Measurements from ENCODE around the gene TSR3.
A peak's percentile ranks its signal among the peaks of the same experiment; 100 is the strongest.

The TSR3 gene

DNA sequence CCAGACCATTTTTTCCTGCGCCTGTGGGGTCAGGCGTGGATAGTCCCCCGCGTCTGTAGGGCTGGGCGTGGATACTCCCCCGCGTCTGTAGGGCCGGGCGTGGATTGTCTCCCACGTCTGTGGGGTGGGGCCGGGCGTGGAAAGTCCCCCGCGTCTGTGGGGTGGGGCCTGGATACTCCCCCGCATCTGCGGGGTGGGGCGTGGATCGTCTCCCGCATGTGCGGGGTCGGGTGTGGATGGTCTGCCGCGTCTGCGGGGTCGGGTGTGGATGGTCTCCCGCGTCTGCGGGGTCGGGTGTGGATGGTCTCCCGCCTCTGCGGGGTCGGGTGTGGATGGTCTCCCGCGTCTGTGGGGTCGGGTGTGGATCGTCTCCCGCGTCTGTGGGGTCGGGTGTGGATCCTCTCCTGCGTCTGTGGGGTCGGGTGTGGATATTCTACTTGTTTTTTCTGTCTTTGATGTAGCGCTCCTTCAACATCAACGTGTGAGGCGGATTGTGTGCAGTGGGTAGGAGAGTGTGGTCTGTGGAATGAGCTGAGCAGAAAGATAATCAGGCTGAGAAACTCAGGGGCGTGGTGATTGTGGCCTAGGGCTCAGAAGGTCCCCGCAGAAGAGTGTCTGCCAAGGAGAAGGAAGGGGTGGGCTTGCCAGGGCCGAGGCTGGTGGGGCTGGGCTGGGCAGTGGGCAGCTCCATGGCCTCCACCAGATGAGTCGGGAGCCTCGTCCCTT lies 3.3 kb upstream of the TSR3 start:
- no peak for DNase-seq (ENCODE audit: low spot score)

DNA sequence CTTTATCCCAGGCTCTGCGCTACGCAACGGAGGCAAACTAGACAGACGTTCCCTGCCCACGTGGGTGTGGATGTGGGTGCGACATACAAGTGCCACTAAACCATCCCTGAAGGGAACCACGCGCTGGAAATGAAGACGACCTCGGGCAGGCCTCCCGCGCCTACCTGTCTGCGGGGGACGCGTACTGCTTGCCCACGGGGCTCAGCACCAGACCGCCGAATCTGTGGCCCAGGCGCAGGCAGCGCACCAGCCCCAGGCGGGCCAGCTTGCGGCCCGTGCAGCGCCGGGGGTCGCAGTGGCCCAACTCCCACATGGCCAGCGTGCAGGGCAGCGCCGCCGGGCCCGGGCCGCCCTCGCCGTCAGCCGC lies 480 bp downstream of the TSR3 start:
- no peak for DNase-seq (ENCODE audit: low spot score)

DNA sequence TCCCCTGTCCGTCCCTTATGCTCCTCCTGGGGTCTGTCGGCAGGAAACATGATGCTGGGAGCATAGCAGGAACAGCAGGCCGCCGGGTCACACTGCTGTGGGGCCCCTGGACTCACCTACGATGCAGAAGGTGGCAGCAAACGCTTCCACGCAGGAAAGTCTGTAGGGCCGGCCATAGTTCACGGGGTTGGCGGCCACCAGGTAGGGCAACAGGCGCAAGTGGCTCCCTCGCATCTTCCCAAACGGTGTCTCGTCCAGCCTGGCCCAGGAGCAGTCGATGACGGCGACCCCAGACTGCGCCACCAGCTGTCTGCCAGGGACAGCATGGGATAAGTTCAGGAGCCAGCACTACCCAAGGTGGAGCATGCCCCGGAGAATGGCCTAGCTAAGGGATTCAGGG lies 987 bp downstream of the TSR3 start:
- DNase-seq (ENCODE audit: low spot score), result no peak

DNA sequence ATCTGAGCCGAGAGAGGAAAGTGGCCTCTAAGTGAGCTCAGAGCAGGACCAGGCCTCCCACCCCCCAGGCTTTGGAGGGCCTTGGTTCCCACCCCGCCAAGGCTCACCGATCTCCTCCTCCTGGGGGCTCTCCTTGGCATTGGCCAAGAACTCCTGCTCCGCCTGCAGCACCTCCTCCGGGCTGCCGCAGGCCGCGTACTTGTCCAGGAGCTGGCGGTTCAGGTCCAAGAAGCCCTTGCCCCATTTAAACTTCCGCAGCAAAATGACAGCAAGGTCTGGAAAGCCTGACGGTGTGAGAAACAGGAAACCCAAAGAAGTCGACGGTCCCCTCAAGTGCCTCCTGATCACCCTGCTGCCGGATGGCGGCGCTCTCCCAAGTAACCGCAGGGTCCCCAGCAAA lies 1.7 kb downstream of the TSR3 start:
- no peak for DNase-seq (ENCODE audit: low spot score)

DNA sequence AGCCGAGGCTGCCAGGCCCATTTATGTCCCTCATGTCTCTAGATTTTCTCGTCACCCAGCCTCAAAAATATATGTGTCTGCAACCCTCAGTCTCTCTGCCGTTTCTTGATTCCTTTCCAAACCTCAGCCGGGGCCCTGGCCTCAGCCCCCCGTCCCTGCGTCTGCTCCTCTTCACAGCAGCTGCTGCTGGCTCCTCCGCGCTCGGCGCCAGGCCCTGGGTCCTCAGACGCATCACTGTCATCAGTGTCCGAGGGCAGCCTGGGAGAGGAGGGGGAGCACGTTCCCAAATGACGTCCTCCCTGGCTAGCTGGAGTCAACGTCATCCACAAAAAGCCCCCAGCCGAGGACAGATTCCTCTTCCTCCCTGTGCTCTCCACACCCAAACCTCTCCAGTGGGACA lies 2.3 kb downstream of the TSR3 start:
- no peak for DNase-seq (ENCODE audit: low spot score)

DNA sequence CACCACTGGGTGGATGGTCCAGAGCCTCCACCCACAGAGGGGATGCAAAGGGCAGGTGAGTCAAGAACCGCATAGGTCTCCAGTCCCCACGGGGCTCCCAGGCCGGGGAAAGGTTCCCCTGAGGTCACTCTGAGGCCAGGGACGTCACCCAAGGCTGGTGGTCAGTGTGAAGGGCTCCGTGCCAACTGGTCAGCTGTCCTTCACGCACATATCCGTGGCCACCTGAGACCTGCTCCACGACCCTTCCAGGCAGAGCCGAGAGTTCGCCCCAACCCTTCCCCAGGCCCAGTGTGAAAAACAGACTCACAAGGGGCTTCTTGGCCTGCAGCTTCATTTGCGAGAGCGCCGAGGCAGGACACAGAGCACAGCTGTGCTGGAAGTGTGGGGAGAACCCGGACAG lies 2.8 kb downstream of the TSR3 start:
- no peak for DNase-seq (ENCODE audit: low spot score)

DNA sequence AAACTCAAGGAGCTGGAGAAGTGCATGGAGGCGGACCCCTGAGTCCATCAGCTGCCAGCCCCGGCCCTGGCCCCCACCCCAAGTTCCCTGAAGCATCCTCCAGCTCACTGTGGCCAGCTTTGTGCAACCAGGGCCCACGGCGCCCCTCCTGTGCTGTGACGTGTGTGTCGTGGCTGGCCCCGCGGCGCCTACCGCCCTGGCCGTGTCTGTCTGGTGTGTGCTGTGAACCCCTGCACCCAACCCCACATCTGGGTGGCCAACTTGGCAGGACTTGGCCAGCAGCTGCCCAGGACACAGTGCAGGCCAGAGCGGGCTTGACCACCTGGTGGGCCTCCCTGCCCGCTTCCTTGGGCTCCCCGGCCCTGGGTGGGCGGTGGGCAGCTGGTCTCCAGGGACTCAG lies 3.2 kb downstream of the TSR3 start:
- no peak for DNase-seq (ENCODE audit: low spot score)

DNA sequence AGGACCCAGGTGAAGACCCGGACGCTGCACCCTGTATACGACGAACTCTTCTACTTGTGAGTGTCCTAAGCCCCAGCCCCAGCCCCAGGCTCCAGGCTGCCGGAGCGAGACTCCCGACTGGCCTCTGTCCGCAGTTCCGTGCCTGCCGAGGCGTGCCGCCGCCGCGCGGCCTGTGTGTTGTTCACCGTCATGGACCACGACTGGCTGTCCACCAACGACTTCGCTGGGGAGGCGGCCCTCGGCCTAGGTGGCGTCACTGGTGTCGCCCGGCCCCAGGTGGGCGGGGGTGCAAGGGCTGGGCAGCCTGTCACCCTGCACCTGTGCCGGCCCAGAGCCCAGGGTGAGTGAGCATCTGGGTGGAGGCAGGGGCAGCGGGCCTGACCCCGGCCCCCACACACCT lies 3.7 kb downstream of the TSR3 start:
- no peak for DNase-seq (ENCODE audit: low spot score)

DNA sequence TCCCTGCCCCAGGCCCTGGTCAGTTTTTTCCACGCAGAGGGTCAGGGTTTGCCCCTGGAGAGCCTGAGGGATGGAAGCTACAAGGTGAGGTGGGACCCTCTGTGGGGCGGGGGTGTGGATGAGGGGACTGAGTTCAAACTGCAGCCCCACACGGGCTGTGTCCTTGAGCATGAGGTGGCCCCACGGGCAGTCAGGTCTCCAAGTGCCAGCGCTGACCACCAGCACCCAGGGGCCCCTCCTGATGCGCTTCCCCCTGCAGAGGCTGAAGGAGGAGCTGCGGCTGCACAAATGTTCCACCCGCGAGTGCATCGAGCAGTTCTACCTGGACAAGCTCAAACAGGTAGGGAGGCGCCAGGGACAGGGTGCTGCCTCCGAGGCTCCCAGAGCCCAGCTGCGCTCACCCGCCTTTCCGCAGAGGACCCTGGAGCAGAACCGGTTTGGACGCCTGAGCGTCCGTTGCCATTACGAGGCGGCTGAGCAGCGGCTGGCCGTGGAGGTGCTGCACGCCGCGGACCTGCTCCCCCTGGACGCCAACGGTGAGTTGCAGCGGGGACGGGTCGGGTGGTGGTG lies 4.3 kb downstream of the TSR3 start:
- no peak for DNase-seq (ENCODE audit: low spot score)

DNA sequence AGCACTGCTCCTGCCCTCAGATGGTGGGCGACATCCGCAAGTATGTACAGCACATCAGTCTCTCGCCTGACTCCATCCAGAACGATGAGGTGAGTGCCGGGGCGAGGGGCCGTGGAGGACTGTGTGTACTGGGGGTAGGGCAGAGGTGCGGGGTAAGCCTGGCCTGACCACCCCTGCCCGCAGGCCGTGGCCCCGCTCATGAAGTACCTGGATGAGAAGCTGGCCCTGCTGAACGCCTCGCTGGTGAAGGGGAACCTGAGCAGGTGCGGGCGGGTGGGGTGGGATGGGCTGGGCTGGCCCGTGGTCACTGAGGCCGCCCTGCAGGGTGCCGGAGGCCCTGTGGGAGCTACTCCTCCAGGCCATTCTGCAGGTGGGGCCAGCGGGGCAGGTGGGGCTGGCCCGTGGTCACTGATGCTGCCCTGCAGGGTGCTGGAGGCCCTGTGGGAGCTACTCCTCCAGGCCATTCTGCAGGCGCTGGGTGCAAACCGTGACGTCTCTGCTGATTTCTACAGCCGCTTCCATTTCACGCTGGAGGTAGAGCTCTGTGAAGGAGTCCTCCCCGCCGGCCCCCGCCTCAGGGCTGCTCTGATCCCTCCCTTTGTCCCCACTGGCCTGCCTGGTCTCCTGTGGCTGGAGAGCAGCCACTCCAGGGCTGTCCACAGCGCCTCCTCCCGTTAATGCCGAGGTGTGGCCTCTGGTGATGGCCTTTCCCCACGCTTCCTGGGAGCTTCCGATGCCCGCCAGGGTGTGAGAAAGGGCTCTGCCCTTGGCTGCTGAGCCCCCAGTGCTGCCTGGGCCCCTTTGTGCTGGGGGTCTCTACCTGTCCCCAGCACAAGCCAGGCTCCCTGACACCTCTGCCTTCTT lies 5.0 kb downstream of the TSR3 start:
- DNase-seq (ENCODE audit: low spot score), result no peak

DNA sequence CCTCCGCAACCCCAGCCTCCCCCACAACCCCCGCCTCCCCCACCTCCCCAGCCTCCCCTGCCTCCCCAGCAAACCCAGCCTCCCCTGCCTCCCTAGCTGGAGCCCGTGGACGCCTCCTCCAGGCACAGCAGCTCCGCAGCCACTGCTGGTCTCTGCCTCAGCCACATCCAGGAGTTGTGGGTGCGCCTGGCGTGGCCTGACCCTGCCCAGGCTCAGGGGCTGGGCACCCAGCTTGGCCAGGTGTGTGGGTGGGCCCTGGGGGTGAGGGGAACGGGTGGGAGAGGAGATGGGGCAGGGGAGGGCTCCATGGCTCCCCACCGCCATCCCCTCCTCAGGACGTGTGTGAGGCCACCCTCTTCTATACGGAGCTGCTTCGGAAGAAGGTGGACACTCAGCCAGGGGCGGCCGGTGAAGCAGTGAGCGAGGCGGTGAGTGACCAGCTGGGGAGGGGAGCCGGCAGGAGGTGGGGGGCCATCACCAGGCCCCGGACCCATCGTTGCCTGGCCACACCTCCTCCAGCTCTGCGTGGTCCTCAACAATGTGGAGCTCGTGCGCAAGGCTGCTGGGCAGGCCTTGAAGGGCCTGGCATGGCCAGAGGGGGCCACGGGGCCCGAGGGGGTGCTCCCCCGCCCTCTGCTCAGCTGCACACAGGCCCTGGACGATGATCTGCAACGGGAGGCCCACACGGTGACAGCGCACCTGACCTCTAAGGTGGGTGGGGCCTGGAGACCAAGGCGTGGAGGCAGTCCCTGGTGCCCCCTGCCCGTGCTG lies 5.8 kb downstream of the TSR3 start:
- DNase-seq (ENCODE audit: low spot score), result no peak

DNA sequence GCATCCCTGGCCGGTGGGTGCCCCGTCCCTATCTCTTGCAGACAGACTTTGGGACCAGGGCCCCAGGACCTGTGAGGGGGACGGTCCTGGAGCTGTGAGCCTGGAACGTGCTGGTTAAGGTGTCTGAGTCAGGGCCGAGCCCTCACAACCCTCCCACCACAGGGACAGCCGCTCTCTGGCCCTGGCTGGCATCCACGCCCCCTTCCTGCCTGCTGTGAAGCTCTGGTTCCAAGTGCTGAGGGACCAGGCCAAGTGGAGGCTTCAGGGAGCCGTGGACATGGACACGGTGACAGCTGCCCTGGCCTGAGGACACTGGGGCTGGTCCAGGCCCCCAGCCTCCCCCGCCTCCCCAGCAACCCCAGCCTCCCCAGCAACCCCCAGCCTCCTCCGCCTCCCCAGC lies 6.6 kb downstream of the TSR3 start:
- DNase-seq (ENCODE audit: low spot score), result no peak

DNA sequence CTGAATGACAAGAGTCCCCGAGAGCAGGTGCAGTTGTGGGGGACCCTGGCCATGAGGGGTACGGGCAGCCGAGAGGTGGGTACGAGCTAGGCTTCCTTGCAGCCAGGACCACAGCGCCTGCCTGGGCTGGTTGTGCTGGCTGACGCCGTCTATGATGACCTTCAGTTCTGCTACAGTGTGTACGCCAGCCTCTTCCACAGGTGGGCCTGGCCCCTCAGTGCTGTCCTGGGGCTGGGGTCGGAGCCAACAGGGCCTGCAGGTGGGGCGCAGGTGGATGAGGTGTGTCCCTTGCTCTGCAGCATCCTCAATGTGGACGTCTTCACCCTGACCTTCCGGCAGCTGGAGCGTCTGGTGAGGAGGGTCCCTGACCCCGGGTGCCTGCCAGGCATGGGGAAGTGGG lies 7.2 kb downstream of the TSR3 start:
- DNase-seq (ENCODE audit: low spot score), result no peak

DNA sequence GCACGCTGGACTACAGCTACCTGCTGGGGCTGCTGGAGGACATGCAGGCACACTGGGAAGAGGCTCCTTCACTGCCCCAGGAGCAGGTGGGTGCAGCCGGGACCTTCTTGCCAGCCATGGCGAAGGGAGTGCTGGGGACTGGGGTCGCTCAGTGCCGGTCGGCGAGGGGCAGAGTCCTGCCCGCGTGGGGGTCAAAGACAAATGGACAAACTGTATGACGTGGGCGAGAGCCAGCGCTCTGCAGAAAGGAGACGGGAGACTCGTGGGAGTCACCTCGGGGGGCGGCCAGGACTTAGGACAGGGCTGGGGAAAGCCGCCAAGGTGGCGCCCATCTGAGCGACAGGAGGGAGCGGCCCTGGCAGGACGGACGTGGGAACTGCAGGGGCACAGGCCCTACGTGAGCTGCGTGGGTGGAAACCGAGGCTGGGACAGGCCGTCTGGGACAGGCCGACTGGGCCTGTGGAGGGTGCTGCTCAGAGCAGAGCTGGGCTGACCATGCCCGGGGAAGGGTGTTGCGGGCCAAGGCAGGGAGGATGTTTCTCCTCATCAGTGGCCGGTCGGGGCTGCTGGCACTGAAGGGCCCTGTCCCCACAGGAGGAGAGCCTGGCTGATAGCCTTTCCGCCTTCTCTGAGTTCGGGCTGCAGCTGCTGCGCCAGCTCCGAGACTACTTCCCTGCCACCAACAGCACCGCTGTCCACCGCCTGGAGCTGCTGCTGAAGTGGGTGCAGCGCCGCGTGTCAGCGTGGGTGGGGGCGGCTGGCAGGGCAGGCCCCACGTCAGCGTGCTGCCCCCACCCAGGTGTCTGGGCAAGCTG lies 8.0 kb downstream of the TSR3 start:
- DNase-seq (ENCODE audit: low spot score), result no peak

DNA sequence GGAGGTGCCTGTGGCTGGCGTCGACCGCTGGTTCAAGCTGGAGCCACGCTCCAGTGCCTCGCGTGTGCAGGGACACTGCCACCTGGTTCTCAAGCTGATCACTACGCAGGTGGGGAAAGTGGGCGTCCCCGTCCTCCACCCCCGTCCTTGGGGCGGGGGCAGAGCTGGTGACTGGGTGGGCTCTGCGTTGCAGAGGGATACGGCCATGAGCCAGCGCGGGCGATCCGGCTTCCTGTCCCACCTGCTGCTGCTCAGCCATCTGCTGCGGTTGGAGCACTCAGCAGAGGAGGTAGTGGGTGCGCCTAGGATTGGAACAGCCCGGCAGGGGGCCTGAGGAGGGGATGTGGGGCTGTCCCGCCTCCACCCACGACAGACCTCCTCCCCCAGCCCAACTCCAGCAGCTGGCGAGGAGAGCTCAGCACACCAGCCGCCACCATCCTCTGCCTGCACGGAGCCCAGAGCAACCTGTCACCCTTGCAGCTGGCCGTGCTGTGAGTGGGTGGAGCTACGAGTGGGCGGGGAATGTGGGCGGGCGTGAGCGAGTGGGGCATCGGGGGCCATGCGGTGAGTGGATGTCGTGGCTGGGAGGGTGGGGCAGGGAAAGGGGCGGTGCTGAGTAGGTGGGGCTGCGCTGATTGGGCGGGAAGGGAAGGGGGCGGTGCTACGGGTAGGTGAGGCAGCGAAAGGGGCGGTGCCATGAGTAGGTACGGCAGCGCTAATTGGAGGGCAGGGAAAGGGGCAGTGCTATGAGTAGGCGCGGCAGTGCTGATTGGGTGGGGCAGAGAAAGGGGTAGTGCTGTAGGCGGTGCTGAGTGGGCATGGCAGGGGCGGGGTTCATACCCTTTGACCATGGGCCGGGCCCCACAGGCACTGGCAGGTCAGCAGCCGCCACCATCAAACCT lies 8.9 kb downstream of the TSR3 start:
- DNase-seq (ENCODE audit: low spot score), result peak; percentile 99

DNA sequence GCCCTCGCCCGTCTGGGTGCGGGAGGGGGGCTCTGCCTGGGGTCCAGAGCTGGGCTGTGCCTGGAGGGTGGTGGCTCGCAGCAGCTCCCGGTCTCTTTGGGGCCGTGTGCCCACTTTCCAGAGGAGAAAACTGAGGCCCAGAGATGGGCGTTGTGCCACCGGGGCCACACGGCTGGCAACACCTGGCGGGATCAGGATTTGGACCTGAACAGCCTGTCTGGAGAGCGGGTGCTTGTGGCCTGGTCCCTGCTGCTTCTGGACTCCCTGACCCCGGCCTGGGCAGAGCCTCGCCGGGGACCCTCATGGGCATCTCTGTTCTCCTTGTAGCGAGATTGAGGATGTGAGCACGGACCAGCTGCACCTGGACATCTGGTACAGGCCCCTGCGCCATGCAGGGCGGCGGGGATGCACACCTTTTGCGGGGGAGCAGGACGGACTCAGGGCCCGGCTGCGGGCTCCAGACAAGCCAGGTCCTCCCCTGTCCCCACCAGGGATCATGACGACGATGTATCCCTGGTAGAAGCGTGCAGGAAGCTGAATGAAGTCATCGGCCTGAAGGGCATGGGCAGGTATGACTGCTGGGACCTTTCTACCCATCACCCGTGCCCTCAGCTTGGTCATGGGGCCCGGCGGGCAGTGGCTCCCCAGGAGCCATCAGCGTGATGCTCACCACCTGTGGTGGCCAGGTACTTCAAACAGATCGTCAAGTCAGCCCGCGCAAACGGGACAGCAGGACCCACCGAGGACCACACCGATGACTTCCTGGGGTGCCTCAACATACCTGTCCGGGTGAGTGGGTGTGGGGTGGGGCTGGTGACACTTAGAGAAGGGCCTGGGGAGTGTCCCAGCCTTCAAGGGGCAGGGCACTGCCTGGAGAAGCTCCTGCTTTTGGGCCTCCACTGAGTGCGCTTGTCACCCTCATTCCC lies 9.9 kb downstream of the TSR3 start:
- no peak for DNase-seq (ENCODE audit: low spot score)

DNA sequence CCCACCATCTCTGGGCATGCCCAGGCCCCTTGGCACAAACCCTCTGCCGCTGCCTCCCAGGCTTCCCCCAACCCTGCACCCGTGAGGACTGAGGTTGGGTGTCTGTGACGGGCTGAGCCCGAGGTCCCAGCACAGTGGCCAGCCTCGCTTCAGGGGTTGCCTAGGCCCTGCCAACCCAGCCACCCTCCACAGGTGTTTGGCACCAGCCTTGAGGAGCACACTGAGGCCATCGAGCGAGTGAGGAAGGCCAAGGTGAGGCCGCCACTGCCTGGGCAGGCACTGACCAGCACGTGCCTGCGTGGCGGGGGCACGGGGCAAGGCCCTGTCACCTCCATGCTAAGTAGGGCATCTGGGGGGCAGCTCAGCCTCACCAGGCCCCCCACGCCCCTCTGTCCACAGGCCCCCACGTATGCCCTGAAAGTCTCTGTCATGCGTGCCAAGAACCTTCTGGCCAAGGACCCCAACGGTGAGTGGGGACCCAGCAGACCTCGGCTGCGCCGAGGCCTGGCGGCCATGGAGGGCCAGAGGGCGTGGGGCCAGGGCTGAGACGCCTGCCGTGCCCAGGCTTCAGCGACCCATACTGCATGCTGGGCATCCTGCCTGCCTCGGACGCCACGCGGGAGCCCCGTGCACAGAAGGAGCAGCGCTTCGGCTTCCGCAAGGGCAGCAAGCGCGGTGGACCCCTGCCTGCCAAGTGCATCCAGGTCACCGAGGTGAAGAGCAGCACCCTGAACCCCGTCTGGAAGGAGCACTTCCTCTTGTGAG lies 10.8 kb downstream of the TSR3 start:
- no peak for DNase-seq (ENCODE audit: low spot score)
